Activated naive CD8-positive, alpha-beta T cell treated with anti-CD3 and anti-CD28 coated beads for 36 hours (primary cell): ENCODE data around the gene TAF5L. TPM values are rescaled to one million over a fixed set of nuclear protein-coding genes. Genes with fewer than 3 reads are reported as not detected.
A peak's percentile ranks its signal among the peaks of the same experiment; 100 is the strongest.
"Not testable (repeated sequence)": the region's sequence is repeated elsewhere in the genome, so short reads cannot be mapped to it uniquely, and the experiment has no call there.

Experiments used
- DNase-seq: peaks from one replicate; pipeline ENCODE4 v3.0.0; 2021
- H3K27ac Mint-ChIP-seq: one replicate; pipeline ENCODE4 v1.8.0; 2022; ENCODE audit warnings: mild to moderate bottlenecking, moderate library complexity, mixed read lengths
- H3K27me3 Mint-ChIP-seq: one replicate; pipeline ENCODE4 v1.8.0; 2022; ENCODE audit warnings: mild to moderate bottlenecking, mixed read lengths
- H3K36me3 Mint-ChIP-seq: one replicate; pipeline ENCODE4 v1.8.0; 2021; ENCODE audit warnings: mild to moderate bottlenecking, mixed read lengths
- H3K4me1 Mint-ChIP-seq: one replicate; pipeline ENCODE4 v1.8.0; 2021; ENCODE audit warnings: mixed read lengths
- H3K4me3 Mint-ChIP-seq: one replicate; pipeline ENCODE4 v1.8.0; 2022; ENCODE audit warnings: mild to moderate bottlenecking, moderate library complexity, mixed read lengths
- H3K9me3 Mint-ChIP-seq: one replicate; pipeline ENCODE4 v1.8.0; 2022; ENCODE audit warnings: mixed read lengths
- total RNA-seq, 2 experiments: library from RNA; stranded (reverse); gene quantifications; one replicate each; pipeline ENCODE4 v1.2.3, GENCODE V29; 2021

TAF5L gene
- total RNA-seq, 2 experiments from 2014 or later: 28.0 to 32.2 TPM

- Mint-ChIP-seq H3K27ac (peak overlapping the region; percentile 89), H3K4me3 (peak overlapping the region; percentile 93), H3K4me1 (peaks cover 60% of the 10 kb centered on the region), H3K27me3 (no peaks in the 10 kb centered on the region), H3K9me3 (no peaks in the 10 kb centered on the region), H3K36me3 (peaks cover 33% of the 10 kb centered on the region)
- DNase-seq: peak; percentile 67
These were observed 629 bp downstream of the TAF5L start for GRCh38 chr1:229625071-229625914.

- peak overlapping the region; percentile 93 for H3K4me3 Mint-ChIP-seq
These were observed 1.3 kb downstream of the TAF5L start for GRCh38 chr1:229624521-229625070.

GRCh38 chr1:229623838-229624237, 2.1 kb downstream of the TAF5L start:
- H3K36me3 Mint-ChIP-seq: peaks cover 23% of the 10 kb centered on the region
- no peak overlapping the region for H3K27ac Mint-ChIP-seq
- H3K4me3 Mint-ChIP-seq: peak overlapping the region; percentile 57
- H3K27me3 Mint-ChIP-seq: no peaks in the 10 kb centered on the region
- no peaks in the 10 kb centered on the region for H3K9me3 Mint-ChIP-seq
- DNase-seq: no peak
- H3K4me1 Mint-ChIP-seq: peaks cover 61% of the 10 kb centered on the region

More at GRCh38 chr1:229624521-229625070, 1.3 kb downstream of the TAF5L start:
- Mint-ChIP-seq H3K9me3 (no peaks in the 10 kb centered on the region), H3K27me3 (no peaks in the 10 kb centered on the region), H3K36me3 (peaks cover 28% of the 10 kb centered on the region), H3K4me1 (peaks cover 59% of the 10 kb centered on the region), H3K27ac (peak overlapping the region; percentile 89)
- no peak for DNase-seq

GRCh38 chr1:229623225-229623624, 2.7 kb downstream of the TAF5L start:
- no peak for DNase-seq
- Mint-ChIP-seq H3K4me1 (peaks cover 60% of the 10 kb centered on the region), H3K4me3 (no peak overlapping the region), H3K9me3 (no peaks in the 10 kb centered on the region), H3K36me3 (peaks cover 17% of the 10 kb centered on the region), H3K27me3 (no peaks in the 10 kb centered on the region), H3K27ac (peak overlapping the region; percentile 17)

GRCh38 chr1:229622641-229623120, 3.2 kb downstream of the TAF5L start:
- Mint-ChIP-seq H3K4me1 (peaks cover 62% of the 10 kb centered on the region), H3K36me3 (peaks cover 17% of the 10 kb centered on the region)
- H3K27ac Mint-ChIP-seq, H3K9me3 Mint-ChIP-seq, H3K27me3 Mint-ChIP-seq, DNase-seq, H3K4me3 Mint-ChIP-seq: not testable (repeated sequence)

- Mint-ChIP-seq H3K27ac (no peak overlapping the region), H3K9me3 (no peaks in the 10 kb centered on the region), H3K27me3 (no peaks in the 10 kb centered on the region), H3K4me1 (peaks cover 57% of the 10 kb centered on the region), H3K36me3 (peaks cover 17% of the 10 kb centered on the region), H3K4me3 (no peak overlapping the region)
- no peak for DNase-seq
These were observed 4.3 kb downstream of the TAF5L start for GRCh38 chr1:229621663-229622062.

GRCh38 chr1:229620876-229621275, 5.0 kb downstream of the TAF5L start:
- DNase-seq: no peak
- no peaks in the 10 kb centered on the region for H3K9me3 Mint-ChIP-seq
- no peaks in the 10 kb centered on the region for H3K27me3 Mint-ChIP-seq
- peaks cover 17% of the 10 kb centered on the region for H3K36me3 Mint-ChIP-seq
- H3K4me3 Mint-ChIP-seq: no peak overlapping the region
- H3K4me1 Mint-ChIP-seq: peaks cover 58% of the 10 kb centered on the region
- H3K27ac Mint-ChIP-seq: no peak overlapping the region

- DNase-seq: no peak
- peak overlapping the region; percentile 17 for H3K27ac Mint-ChIP-seq
- peaks cover 13% of the 10 kb centered on the region for H3K36me3 Mint-ChIP-seq
- no peak overlapping the region for H3K4me3 Mint-ChIP-seq
- no peaks in the 10 kb centered on the region for H3K9me3 Mint-ChIP-seq
- H3K27me3 Mint-ChIP-seq: no peaks in the 10 kb centered on the region
- H3K4me1 Mint-ChIP-seq: peaks cover 54% of the 10 kb centered on the region
These were observed 6.3 kb downstream of the TAF5L start for GRCh38 chr1:229619614-229620013.

GRCh38 chr1:229619002-229619401, 6.9 kb downstream of the TAF5L start:
- peaks cover 11% of the 10 kb centered on the region for H3K36me3 Mint-ChIP-seq
- no peak overlapping the region for H3K4me3 Mint-ChIP-seq
- no peak for DNase-seq
- no peak overlapping the region for H3K27ac Mint-ChIP-seq
- no peaks in the 10 kb centered on the region for H3K27me3 Mint-ChIP-seq
- no peaks in the 10 kb centered on the region for H3K9me3 Mint-ChIP-seq
- H3K4me1 Mint-ChIP-seq: peaks cover 52% of the 10 kb centered on the region

GRCh38 chr1:229617351-229618100, 8.4 kb downstream of the TAF5L start:
- H3K4me1 Mint-ChIP-seq: peaks cover 41% of the 10 kb centered on the region
- H3K27me3 Mint-ChIP-seq: no peaks in the 10 kb centered on the region
- H3K4me3 Mint-ChIP-seq: no peak overlapping the region

GRCh38 chr1:229614701-229615100, 11.2 kb downstream of the TAF5L start:
- H3K27me3 Mint-ChIP-seq: no peaks in the 10 kb centered on the region
- no peak overlapping the region for H3K4me3 Mint-ChIP-seq
- H3K4me1 Mint-ChIP-seq: peaks cover 23% of the 10 kb centered on the region
- H3K9me3 Mint-ChIP-seq: no peaks in the 10 kb centered on the region
- H3K27ac Mint-ChIP-seq: no peak overlapping the region
- no peak for DNase-seq
- H3K36me3 Mint-ChIP-seq: peaks cover 3% of the 10 kb centered on the region

More at GRCh38 chr1:229617351-229618100, 8.4 kb downstream of the TAF5L start:
- Mint-ChIP-seq H3K9me3 (no peaks in the 10 kb centered on the region), H3K36me3 (peaks cover 3% of the 10 kb centered on the region), H3K27ac (no peak overlapping the region)
- no peak for DNase-seq

GRCh38 chr1:229613938-229614337, 12.0 kb downstream of the TAF5L start:
- no peak overlapping the region for H3K27ac Mint-ChIP-seq
- peaks cover 17% of the 10 kb centered on the region for H3K4me1 Mint-ChIP-seq
- H3K36me3 Mint-ChIP-seq: peaks cover 5% of the 10 kb centered on the region
- DNase-seq: no peak
- H3K4me3 Mint-ChIP-seq: no peak overlapping the region
- no peaks in the 10 kb centered on the region for H3K9me3 Mint-ChIP-seq
- H3K27me3 Mint-ChIP-seq: no peaks in the 10 kb centered on the region

GRCh38 chr1:229608590-229608989, 17.3 kb downstream of the TAF5L start:
- H3K27ac Mint-ChIP-seq: no peak overlapping the region
- no peak overlapping the region for H3K4me3 Mint-ChIP-seq
- H3K36me3 Mint-ChIP-seq: peaks cover 8% of the 10 kb centered on the region
- H3K27me3 Mint-ChIP-seq: no peaks in the 10 kb centered on the region
- no peak for DNase-seq
- no peaks in the 10 kb centered on the region for H3K9me3 Mint-ChIP-seq
- no peaks in the 10 kb centered on the region for H3K4me1 Mint-ChIP-seq

- no peak overlapping the region for H3K27ac Mint-ChIP-seq
- DNase-seq: no peak
- peaks cover 11% of the 10 kb centered on the region for H3K36me3 Mint-ChIP-seq
- no peak overlapping the region for H3K4me3 Mint-ChIP-seq
- H3K4me1 Mint-ChIP-seq: no peaks in the 10 kb centered on the region
- no peaks in the 10 kb centered on the region for H3K9me3 Mint-ChIP-seq
- no peaks in the 10 kb centered on the region for H3K27me3 Mint-ChIP-seq
These were observed 18.6 kb downstream of the TAF5L start for GRCh38 chr1:229607370-229607769.

- H3K4me1 Mint-ChIP-seq: peaks cover 7% of the 10 kb centered on the region
- H3K4me3 Mint-ChIP-seq: no peak overlapping the region
- no peaks in the 10 kb centered on the region for H3K27me3 Mint-ChIP-seq
- no peaks in the 10 kb centered on the region for H3K9me3 Mint-ChIP-seq
- no peak overlapping the region for H3K27ac Mint-ChIP-seq
- DNase-seq: no peak
- H3K36me3 Mint-ChIP-seq: peaks cover 32% of the 10 kb centered on the region
These were observed 22.4 kb downstream of the TAF5L start for GRCh38 chr1:229603371-229604005.
